GM23248 (cell line): ENCODE measurements around the gene ACO2. TPM values are rescaled to one million over a fixed set of nuclear protein-coding genes. Genes with fewer than 3 reads are reported as not detected.
A peak's percentile ranks its signal among the peaks of the same experiment; 100 is the strongest.

ENCODE experiments used
- DNase-seq: peaks from one replicate; pipeline ENCODE4 v3.0.0-alpha.2; 2015
- H2AFZ ChIP-seq: fragments of 200-600 bp; sonication (generic); 2 replicates; pipeline ENCODE4 v1.6.1; 2016; ENCODE audit warnings: antibody characterized with exemption
- H3F3A ChIP-seq: fragments of 200-600 bp; sonication (generic); 2 replicates; pipeline ENCODE4 v1.6.1; 2016; ENCODE audit warnings: mild to moderate bottlenecking, antibody characterized with exemption, mixed run types; ENCODE audit not compliant: insufficient read depth
- H3K27ac ChIP-seq: fragments of 200-600 bp; sonication (generic); 2 replicates; pipeline ENCODE4 v1.5.1; 2016; ENCODE audit warnings: mild to moderate bottlenecking
- H3K27me3 ChIP-seq: fragments of 200-600 bp; sonication (generic); replicated peaks from 2 replicates; pipeline ENCODE4 v1.6.1; 2016; ENCODE audit warnings: mild to moderate bottlenecking; ENCODE audit not compliant: insufficient read depth
- H3K36me3 ChIP-seq: fragments of 200-600 bp; sonication (generic); 2 replicates; pipeline ENCODE4 v1.6.1; 2016; ENCODE audit warnings: low read depth, mild to moderate bottlenecking
- H3K4me1 ChIP-seq: fragments of 200-600 bp; sonication (generic); 2 replicates; pipeline ENCODE4 v1.6.1; 2016; ENCODE audit warnings: mild to moderate bottlenecking; ENCODE audit not compliant: insufficient read depth
- H3K4me2 ChIP-seq: fragments of 200-600 bp; sonication (generic); one replicate; pipeline ENCODE4 v1.6.1; 2016; ENCODE audit warnings: mild to moderate bottlenecking; ENCODE audit not compliant: unreplicated experiment
- H3K4me3 ChIP-seq: fragments of 200-600 bp; sonication (generic); 2 replicates; pipeline ENCODE4 v1.5.1; 2016; ENCODE audit warnings: mild to moderate bottlenecking
- H3K79me2 ChIP-seq: fragments of 200-600 bp; sonication (generic); 2 replicates; pipeline ENCODE4 v1.6.1; 2016; ENCODE audit warnings: mild to moderate bottlenecking; ENCODE audit not compliant: insufficient read depth
- H3K9ac ChIP-seq: fragments of 200-600 bp; sonication (generic); 2 replicates; pipeline ENCODE4 v1.6.1; 2016; ENCODE audit warnings: mild to moderate bottlenecking
- H3K9me2 ChIP-seq: fragments of 200-600 bp; sonication (generic); 2 replicates; pipeline ENCODE4 v1.6.1; 2016; ENCODE audit warnings: mixed run types, mild to moderate bottlenecking, moderate library complexity; ENCODE audit not compliant: insufficient read depth
- H3K9me3 ChIP-seq: fragments of 200-600 bp; sonication (generic); one replicate; pipeline ENCODE4 v1.6.1; 2017; ENCODE audit warnings: low read depth
- H4K20me1 ChIP-seq: fragments of 200-600 bp; sonication (generic); 2 replicates; pipeline ENCODE4 v1.6.0; 2016; ENCODE audit not compliant: insufficient read depth
- EZH2 ChIP-seq: fragments of 200-600 bp; sonication (generic); IDR thresholded peaks from 2 replicates; pipeline ENCODE4 v1.6.1; 2018; ENCODE audit warnings: antibody characterized with exemption, mild to moderate bottlenecking; ENCODE audit not compliant: insufficient read depth, poor library complexity, severe bottlenecking
- EZH2phosphoT487 ChIP-seq: fragments of 200-600 bp; sonication (generic); IDR thresholded peaks from 2 replicates; pipeline ENCODE4 v1.6.1; 2018; ENCODE audit warnings: antibody characterized with exemption, moderate library complexity, mild to moderate bottlenecking, low read depth; ENCODE audit not compliant: insufficient read depth
- WGBS, 2 experiments: methylation state at CpG; one replicate each; pipeline ENCODE4 v1.1.6; 2015 to 2017; ENCODE audit warnings: low lambda C conversion rate in 2 of 2, low coverage in 1 of 2; ENCODE audit errors: missing lambda C conversion rate in 2 of 2; 5-methylcytosine and 5-hydroxymethylcytosine counted together
- in situ Hi-C: fragments of 300-500 bp; cut with MboI; formaldehyde crosslinking; loops from 2 replicates; pipeline ENCODE4 v1.15.0; 2020
- polyA plus RNA-seq: library from polyadenylated mRNA; unstranded; fragments of >200 nt; fragmentation: Nextera tagmentation; extraction: Ambion mirVana; gene quantifications from 2 replicates; pipeline ENCODE4 v1.2.1, GENCODE V29; 2016
- total RNA-seq: library from RNA; depleted of rRNA; stranded (reverse); fragments of >200 nt; shearing (Covaris generic); gene quantifications from 2 replicates; pipeline ENCODE4 v1.2.3, GENCODE V29; 2014

Gene ACO2
- total and polyA plus RNA-seq, 2 experiments from 2014 or later = 41.5 to 68.7 TPM

GRCh38 chr22:41508770-41509170 is 39.9 kb downstream of the ACO2 start:
- Histone ChIP-seq H3F3A (no peaks in the 10 kb centered on the region), H3K79me2 (0 out of 2 replicates have a peak, but pooled peaks cover 3% of the 10 kb centered on the region), H2AFZ (no peak overlapping the region), H3K4me2 (no peak overlapping the region), H3K4me1 (peaks cover 12% of the 10 kb centered on the region), H3K9me2 (no peaks in the 10 kb centered on the region), H3K27ac (no peak overlapping the region), H3K9me3 (no peaks in the 10 kb centered on the region), H3K36me3 (no peaks in the 10 kb centered on the region), H3K9ac (no peak overlapping the region), H4K20me1 (no peaks in the 10 kb centered on the region), H3K27me3 (no peaks in the 10 kb centered on the region), H3K4me3 (no peak overlapping the region)
- TF ChIP-seq EZH2phosphoT487 (no peak), EZH2 (no peak)
- DNase-seq = no peak
- in situ Hi-C loops = no loop called here
- WGBS, 2 experiments = 72 to 74% methylated on average over 11 to 12 of the region's 12 CpGs

- H3K27ac ChIP-seq = no peak overlapping the region
- 82 to 88% methylated on average over 2 of the region's 2 CpGs for WGBS, 2 experiments
- H3K27me3 ChIP-seq = no peaks in the 10 kb centered on the region
- no peaks in the 10 kb centered on the region for H3K36me3 ChIP-seq
- no peaks in the 10 kb centered on the region for H3K9me2 ChIP-seq
- peaks cover 9% of the 10 kb centered on the region for H3K4me1 ChIP-seq
- in situ Hi-C loops = loop anchor here (10.0 kb wide), 1 partner anchor 107 kb away; no protein-coding TSS in a partner anchor
- H3K4me2 ChIP-seq = no peak overlapping the region
- H3K79me2 ChIP-seq = no peaks in the 10 kb centered on the region
- no peaks in the 10 kb centered on the region for H4K20me1 ChIP-seq
- H3K4me3 ChIP-seq = no peak overlapping the region
- no peak overlapping the region for H2AFZ ChIP-seq
- H3F3A ChIP-seq = no peaks in the 10 kb centered on the region
- H3K9ac ChIP-seq = no peak overlapping the region
- no peaks in the 10 kb centered on the region for H3K9me3 ChIP-seq
- TF ChIP-seq EZH2 (no peak), EZH2phosphoT487 (no peak)
- no peak for DNase-seq
Measured at GRCh38 chr22:41511521-41511968, 42.6 kb downstream of the ACO2 start.

- no peaks in the 10 kb centered on the region for H4K20me1 ChIP-seq
- DNase-seq = peak; percentile 83
- TF ChIP-seq EZH2phosphoT487 (no peak), EZH2 (no peak)
- peaks cover 9% of the 10 kb centered on the region for H3K4me1 ChIP-seq
- H3K9me3 ChIP-seq = no peaks in the 10 kb centered on the region
- H3K4me2 ChIP-seq = no peak overlapping the region
- no peak overlapping the region for H2AFZ ChIP-seq
- H3K79me2 ChIP-seq = no peaks in the 10 kb centered on the region
- H3K27ac ChIP-seq = no peak overlapping the region
- in situ Hi-C loops = loop anchor here (10.0 kb wide), 1 partner anchor 108 kb away; no protein-coding TSS in a partner anchor
- H3K9me2 ChIP-seq = no peaks in the 10 kb centered on the region
- H3F3A ChIP-seq = no peaks in the 10 kb centered on the region
- no peak overlapping the region for H3K9ac ChIP-seq
- no peaks in the 10 kb centered on the region for H3K36me3 ChIP-seq
- no peaks in the 10 kb centered on the region for H3K27me3 ChIP-seq
- whole genome bisulfite sequencing, 2 experiments = 51 to 54% methylated on average over 17 of the region's 17 CpGs
- no peak overlapping the region for H3K4me3 ChIP-seq
Measured at GRCh38 chr22:41512421-41513194, 43.7 kb downstream of the ACO2 start.

- Histone ChIP-seq H3K9me2 (no peaks in the 10 kb centered on the region), H3K9me3 (no peaks in the 10 kb centered on the region), H3F3A (no peaks in the 10 kb centered on the region), H3K79me2 (no peaks in the 10 kb centered on the region), H3K36me3 (no peaks in the 10 kb centered on the region), H3K4me2 (no peak overlapping the region), H3K27ac (no peak overlapping the region), H2AFZ (no peak overlapping the region), H3K27me3 (no peaks in the 10 kb centered on the region), H3K4me3 (no peak overlapping the region), H3K4me1 (peaks cover 9% of the 10 kb centered on the region), H3K9ac (no peak overlapping the region), H4K20me1 (no peaks in the 10 kb centered on the region)
- in situ Hi-C loops = loop anchor here (10.0 kb wide), 1 partner anchor 109 kb away; no protein-coding TSS in a partner anchor
- no peak for TF ChIP-seq EZH2
- TF ChIP-seq EZH2phosphoT487 = no peak
- DNase-seq = no peak
- 77 to 80% methylated on average over 5 of the region's 5 CpGs for WGBS, 2 experiments
Measured at GRCh38 chr22:41513391-41513790, 44.5 kb downstream of the ACO2 start.
